Stomach (tissue), 4 donors: Measurements from ENCODE around the gene MYD88.
"Not testable (repeated sequence)": the region's sequence is repeated elsewhere in the genome, so short reads cannot be mapped to it uniquely, and the experiment has no call there.

Experiments
- POLR2AphosphoS5 ChIP-seq, 3 donors: sonication (generic); formaldehyde crosslinking; IDR thresholded peaks; one replicate each; pipeline ENCODE4 v1.6.1; 2016; ENCODE audit warnings: antibody characterized with exemption in 3 of 3
- TF ChIP-seq, protein P1 (sequence below), 7 experiments: fragments of 450-650 bp in 4 of 7; fragments of 200-600 bp in 3 of 7; sonication (generic) in 3 of 7; IDR thresholded peaks; one replicate each; pipeline ENCODE4 v1.5.1; 2016 to 2019; ENCODE audit warnings: antibody characterized with exemption in 7 of 7, control low read depth in 2 of 7, mild to moderate bottlenecking in 1 of 7

DNA sequence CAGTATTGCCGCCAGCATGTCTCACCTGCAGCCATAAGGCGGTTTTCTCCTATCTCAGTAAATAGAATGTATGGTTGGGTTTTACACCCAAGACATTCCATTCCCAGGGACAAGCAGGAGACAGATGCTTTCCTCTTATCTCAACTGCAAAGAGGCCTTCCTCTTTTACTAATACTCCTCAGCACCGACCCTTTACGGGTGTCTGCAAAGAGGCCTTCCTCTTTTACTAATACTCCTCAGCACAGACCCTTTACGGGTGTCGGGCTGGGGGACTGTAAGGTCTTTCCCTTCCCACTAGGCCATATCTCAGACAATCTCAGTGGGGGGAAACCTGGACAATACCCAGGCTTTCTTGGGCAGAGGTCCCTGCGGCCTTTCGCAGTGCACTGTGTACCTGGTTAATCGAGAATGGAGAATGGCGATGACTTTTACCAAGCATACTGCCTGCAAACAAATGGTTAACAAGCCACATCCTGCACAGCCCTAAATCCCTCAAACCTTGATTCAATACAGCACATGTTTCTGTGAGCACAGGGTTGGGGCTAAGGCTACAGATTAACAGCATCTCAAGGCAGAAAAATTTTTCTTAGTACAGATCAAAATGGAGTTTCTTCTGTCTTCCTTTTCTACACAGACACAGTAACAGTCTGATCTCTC is 2.7 kb upstream of the MYD88 start:
- not testable (repeated sequence) for TF ChIP-seq POLR2AphosphoS5 (IDR thresholded peaks at IDR 0.05)
- TF ChIP-seq, protein P1, sequence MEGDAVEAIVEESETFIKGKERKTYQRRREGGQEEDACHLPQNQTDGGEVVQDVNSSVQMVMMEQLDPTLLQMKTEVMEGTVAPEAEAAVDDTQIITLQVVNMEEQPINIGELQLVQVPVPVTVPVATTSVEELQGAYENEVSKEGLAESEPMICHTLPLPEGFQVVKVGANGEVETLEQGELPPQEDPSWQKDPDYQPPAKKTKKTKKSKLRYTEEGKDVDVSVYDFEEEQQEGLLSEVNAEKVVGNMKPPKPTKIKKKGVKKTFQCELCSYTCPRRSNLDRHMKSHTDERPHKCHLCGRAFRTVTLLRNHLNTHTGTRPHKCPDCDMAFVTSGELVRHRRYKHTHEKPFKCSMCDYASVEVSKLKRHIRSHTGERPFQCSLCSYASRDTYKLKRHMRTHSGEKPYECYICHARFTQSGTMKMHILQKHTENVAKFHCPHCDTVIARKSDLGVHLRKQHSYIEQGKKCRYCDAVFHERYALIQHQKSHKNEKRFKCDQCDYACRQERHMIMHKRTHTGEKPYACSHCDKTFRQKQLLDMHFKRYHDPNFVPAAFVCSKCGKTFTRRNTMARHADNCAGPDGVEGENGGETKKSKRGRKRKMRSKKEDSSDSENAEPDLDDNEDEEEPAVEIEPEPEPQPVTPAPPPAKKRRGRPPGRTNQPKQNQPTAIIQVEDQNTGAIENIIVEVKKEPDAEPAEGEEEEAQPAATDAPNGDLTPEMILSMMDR (IDR thresholded peaks at IDR 0.05) = not testable (repeated sequence)
